Loucy (cell line): ENCODE data around the gene KRT86.

Experiments
- CTCF ChIP-seq: fragments of 200-600 bp; sonication (generic); conservative IDR thresholded peaks from 2 replicates; pipeline ENCODE4 v1.5.1; 2014; ENCODE audit warnings: mild to moderate bottlenecking, antibody characterized with exemption, low read length
- EZH2phosphoT487 ChIP-seq: fragments of 200-600 bp; IDR thresholded peaks from 2 replicates; pipeline ENCODE4 v1.6.1; 2018; ENCODE audit warnings: antibody characterized with exemption, mild to moderate bottlenecking, moderate library complexity, borderline replicate concordance

GRCh38 chr12:52250048-52250990 lies 24.1 kb upstream of the KRT86 start:
- TF ChIP-seq CTCF (no peak), EZH2phosphoT487 (no peak)
